ENCODE results near the gene SP140.
"Not testable (repeated sequence)": the region's sequence is repeated elsewhere in the genome, so short reads cannot be mapped to it uniquely, and the experiment has no call there.

SP140 gene

DNA sequence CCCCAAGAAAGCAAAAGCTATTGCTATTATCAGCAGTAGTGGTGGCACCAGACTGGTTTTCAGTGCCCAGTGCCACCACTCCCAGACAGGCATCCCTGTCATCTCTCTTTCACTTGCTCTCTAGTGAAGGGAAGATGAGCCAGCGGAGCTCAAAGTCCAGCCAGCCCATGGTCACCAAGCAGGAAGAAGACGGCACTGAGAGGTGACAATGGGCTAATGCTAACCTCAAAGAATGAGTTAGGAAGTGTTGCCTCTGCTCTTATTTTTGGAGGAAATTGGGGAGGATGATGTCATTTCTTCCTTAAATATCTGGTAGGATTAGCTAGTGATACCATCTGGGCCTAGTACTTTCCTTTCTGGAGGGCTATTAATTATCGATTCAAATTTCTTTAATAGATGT, 1.7 kb downstream of the SP140 start:
- no peak for DNase-seq

DNA sequence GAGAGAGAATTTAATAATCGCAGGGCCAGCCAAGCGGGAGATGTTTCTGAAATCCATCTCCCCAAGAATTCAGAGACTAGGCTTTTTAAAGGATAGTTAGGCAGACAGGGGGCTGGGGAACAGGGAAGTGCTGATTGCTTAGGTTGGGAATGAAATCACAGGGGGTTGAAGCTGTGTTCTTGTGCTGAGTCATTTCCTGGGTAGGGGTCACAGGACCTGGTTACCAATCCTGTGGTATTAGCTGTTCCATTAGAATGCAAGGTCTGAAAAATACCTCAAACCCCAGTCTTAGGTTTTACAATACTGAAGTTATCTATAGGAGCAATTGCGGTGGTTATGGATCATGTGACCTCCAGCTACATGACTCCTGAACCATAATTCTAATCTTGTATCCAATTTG, 4.6 kb downstream of the SP140 start:
- DNase-seq = peak; percentile 85

GRCh38 chr2:230230496-230231200, 5.1 kb downstream of the SP140 start:
- DNase-seq = no peak

DNA sequence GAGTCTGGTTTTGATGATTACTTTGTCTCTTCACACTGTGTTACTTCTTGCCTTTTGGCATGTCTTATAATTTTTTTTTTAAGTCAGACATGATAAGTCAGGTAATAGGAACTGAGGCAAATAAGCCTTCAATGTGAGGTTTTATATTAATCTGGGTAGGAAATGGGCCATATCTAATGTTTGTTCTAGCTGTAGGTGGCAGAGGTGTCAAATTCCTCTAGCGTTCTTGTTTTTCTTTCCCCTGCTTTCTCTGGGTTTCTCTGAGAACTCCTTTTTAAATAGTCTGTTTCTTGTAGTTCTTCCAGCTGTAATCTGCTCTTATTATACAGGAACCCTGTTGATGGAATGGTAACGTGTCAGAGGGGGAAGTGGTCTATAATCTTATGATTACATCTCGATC, 5.7 kb downstream of the SP140 start:
- DNase-seq = no peak

- DNase-seq = no peak
These were observed 8.7 kb downstream of the SP140 start for GRCh38 chr2:230234122-230234722.

GRCh38 chr2:230234845-230235244, 9.3 kb downstream of the SP140 start:
- DNase-seq = peak; percentile 23

DNA sequence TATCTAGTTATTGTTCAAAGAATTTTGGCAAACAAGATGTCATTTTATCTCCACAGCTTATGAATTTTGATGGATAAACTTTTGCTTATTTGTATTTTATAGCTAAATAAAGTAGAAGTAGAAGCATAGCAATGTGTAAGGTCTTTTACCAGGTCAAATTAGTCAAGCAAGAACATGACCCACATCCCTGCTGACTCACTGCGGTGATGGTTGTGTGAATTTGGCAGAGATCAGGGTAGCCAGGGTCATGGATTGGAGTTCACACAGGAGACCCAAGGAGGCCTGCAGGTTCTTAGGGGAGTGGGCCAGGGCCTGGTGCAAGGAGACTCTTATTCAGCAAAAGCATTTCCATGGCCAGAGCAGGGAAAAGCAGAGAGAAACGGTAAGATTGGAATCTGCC, 18.7 kb downstream of the SP140 start:
- no peak for DNase-seq

DNA sequence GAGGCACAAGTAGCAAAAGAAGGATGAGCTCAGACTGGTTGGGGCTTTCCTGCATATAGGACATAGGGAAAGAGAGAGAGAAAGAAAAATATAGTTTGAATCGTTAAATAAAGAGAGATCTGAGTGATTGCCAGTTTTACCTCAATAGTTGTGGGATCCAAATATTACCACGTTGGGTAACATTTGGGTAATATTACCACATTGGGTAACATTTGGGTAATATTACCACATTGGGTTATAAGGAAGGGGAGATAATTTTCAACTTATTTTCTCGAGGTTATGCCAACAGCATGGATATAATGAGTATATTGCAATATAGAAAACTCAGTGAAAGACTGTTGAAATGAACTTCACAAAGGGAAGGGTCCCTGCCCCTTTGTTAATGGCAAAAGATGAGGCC, 20.7 kb downstream of the SP140 start:
- no peak for DNase-seq

- DNase-seq = no peak
These were observed 24.7 kb downstream of the SP140 start for GRCh38 chr2:230250231-230250630.

- no peak for DNase-seq
These were observed 28.8 kb downstream of the SP140 start for GRCh38 chr2:230254152-230254881.

DNA sequence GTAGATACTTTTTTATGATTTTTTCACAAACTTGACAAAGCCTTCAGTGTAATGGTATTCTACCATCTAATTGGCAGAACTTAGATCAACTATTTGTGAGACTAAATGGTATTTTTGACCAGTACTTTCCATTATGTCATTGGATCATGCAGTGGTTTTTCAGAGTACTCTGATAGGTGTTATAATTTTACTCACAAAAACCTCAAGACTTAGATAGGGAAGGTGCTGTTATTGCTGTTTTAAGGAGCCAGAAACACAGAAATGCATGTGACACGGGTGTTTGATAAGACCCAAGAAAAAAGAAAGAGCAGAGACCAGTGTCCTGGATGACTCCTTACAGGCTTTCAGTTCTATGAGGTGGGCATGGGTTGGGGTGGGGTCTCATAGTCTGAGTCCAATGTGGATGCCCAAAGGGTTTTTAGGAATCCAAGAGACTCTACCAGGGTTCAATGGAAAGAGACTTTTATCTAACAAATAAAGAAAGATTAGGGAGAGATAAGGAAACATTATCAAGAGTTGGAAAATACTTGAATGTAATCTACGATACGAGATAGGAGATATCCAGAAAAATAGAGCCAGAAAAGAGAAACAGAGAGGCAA, 31.3 kb downstream of the SP140 start:
- DNase-seq = no peak

DNA sequence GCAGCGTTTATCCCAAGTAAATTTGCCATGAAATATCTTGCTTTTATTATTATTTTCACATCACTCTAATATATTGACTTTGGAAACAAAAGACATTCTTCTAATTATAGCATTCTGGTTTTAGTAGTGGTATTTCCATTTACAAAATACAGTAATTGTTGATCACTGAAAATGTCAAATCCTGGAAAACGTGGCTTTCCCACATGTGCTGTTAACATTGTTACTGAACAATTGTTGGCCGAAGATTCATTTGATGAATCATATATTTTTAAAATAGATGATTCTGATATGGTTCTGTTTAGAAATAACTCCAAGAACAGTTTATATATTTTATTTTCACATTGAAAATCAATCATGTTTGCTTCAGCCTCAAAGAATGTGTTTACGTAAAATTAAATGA, 32.9 kb downstream of the SP140 start:
- DNase-seq = no peak

- no peak for DNase-seq
These were observed 36.7 kb downstream of the SP140 start for GRCh38 chr2:230262246-230262645.

DNA sequence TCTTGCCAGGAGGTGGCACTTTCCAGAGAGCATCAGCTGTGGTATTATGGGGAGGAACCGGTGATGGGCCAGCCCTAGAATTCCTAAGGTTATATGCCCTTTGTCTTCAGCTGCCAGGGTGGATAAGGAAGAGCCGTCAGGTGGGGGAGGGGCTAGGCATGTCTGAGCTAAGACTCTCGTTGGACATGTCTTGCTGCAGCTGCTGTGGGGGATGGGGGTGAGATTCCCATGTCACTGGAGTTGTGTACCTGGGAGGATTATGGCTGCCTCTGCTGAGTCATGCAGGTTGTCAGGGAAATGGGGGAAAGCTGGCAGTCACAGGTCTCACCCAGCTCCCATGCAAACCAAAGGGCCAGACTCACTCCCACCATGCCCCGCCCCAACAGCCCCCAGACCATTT, 39.4 kb downstream of the SP140 start:
- not testable (repeated sequence) for DNase-seq

DNA sequence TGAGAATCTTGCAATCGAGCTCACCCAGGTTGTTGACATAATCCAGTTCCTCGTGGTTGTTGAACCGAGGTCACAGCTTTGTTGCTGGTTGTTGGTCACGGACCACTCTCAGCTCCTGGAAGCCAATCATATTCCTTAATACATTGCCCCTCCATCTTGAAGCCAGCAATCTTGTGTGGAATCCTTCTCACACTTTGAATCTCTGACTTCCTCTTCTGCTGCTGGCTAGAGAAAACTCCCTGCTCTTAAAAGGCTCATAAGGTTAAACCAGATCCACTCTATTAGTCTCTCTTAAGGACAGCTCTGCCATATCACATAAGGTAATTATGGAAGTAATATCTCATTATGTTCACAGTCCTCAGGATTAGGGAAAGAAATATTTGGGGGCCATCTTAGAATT, 41.1 kb downstream of the SP140 start:
- DNase-seq = no peak

DNA sequence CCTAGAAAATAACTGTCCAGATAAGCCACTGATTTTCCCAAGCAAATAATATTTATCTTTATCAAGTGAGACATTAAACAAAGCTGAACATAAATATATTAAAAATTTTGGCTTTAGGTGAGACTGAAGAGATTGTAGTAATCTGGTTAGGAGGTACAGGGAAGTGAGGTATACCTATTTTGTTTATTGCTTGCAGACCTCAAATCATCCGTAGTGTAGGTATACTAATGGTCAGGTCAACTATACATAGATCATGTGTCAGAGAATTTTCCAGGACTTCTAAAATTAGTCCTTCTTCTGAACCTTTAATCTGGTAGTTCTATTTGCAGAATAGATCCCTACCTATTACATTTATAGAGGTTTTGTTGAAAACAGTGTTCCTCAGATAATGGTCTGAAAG, 41.5 kb downstream of the SP140 start:
- DNase-seq = no peak

DNA sequence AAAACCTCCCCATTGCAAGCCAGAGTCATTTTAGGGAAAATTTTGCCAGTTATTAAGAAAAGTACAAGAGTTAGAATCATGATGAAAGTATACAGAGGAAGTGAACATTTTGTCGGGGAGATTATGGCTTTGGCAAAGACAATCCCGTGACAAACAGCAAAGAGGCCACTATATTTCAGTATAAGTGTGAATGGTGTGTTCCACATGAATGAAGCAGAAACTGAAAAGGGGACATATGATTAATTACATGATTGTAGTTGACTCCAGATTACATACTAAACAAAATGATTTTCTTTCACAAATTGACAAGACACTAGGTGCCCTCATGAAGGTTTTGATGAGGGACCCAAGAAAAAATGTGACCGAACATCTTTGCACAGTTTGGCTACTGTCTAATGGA, 42.0 kb downstream of the SP140 start:
- no peak for DNase-seq

GRCh38 chr2:230268606-230269243, 43.2 kb downstream of the SP140 start:
- DNase-seq = no peak

DNA sequence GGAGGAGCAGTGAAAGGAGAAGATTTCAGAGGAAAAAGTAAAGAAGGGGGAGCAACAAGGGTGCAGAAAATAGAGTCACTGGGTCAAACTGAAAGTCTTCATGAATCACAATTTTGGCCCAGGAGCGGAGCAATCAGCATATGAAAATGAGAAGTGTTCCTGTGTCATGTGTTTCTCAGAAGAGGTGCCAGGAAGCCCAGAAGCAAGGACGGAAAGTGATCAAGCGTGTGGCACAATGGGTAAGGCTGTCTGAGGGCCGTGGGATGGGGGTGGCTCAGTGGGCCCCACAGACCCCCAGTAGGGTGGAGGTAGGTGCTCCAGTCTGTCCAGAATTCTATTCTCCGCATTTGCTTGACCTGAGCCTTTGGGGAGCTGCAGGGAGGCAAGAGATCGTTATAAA, 44.2 kb downstream of the SP140 start:
- no peak for DNase-seq

DNA sequence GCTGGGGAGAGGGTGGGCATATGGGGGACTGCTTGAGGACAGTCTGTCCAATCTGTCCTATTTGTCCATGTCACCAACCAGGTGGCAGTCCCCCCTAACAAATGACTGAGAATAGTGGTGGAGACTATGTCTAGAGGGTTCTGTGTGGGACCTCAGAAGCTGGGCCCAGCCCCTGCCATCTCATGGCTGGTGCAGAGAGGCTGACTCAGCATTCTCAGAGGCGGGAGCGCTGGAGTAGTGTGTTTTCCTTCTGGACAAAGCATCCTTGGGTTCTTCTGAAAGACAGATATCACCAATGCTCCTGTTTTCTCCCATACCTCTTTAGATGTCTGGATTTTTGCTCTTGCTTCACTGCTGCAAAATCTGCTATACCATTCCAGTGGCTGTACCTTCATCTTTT, 57.4 kb downstream of the SP140 start:
- DNase-seq = no peak

GRCh38 chr2:230286048-230286447, 60.5 kb downstream of the SP140 start:
- no peak for DNase-seq

DNA sequence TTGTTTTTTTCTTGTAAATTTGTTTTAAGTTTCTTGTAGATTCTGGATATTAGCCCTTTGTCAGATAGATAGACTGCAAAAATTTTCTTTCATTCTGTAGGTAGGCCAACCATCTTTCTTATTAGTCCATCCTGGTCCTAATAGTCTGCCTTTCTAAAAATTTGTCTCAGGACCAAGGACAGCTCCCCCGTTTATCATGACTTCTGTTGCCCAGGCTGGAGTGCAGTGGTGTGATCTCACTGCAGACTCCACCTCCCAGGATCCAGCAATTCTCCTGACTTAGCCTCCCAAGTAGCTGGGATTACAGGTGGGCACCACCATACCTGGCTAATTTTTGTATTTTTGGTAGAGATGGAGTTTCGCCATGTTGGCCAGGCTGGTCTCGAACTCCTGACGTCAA, 63.8 kb downstream of the SP140 start:
- peak; percentile 18 for DNase-seq

DNA sequence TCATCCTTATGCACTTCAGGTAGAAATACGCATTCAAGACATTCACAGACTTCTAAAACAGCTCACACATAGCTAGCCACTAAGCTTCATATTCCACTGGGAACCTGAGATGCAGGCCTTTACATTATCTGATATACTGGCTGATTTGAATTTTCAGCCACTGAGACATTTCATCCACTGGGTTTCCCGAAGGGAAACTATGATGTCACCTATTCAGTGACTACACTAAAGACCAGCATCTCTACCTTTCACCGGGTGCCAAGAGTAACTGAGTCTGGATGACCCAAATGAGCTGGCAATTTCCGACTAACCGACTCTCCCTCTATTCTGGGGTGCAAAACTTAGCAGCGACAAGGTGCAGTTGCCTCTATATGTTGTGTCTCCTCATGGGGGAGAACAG, 69.7 kb downstream of the SP140 start:
- no peak for DNase-seq
